GM19035 (cell line): ENCODE results near the gene HLA-DRB5.
"Not testable (repeated sequence)": the region's sequence is repeated elsewhere in the genome, so short reads cannot be mapped to it uniquely, and the experiment has no call there.

Experiments
- ATAC-seq: cut with Tn5 transposase; IDR thresholded peaks from one replicate; pipeline ENCODE4 v1.9.1; 2021; ENCODE audit not compliant: unreplicated experiment

The HLA-DRB5 gene

GRCh38 chr6:32529697-32530430, at the start of gene HLA-DRB5:
TSS of gene HLA-DRB5 (minus strand) at chr6:32530287. CDS start at chr6:32530224, 63 bp downstream.
- ATAC-seq: peak; percentile 50

- no peak for ATAC-seq
Measured at GRCh38 chr6:32578962-32579361, 48.9 kb upstream of the HLA-DRB5 start.

GRCh38 chr6:32577493-32577892, 47.4 kb upstream of the HLA-DRB5 start:
- not testable (repeated sequence) for ATAC-seq

DNA sequence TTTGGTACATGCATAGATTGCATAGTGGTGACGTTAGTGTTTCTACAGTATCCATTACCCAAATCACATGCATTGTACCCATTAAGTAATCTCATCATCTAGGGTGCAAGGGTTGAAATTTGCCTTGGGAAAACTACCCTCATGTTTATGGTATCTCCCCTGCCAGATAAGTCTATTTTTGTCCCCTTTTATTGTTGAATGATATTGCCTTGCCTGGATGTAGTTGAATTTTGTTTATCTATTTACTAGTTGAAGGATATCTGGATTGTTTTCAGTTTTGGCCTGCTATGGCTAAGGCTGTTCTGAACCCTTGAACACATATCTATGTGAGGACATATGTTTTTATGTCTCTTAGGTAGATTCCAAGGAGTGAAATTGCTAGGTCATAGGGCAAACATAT, 46.2 kb upstream of the HLA-DRB5 start:
- no peak for ATAC-seq

- no peak for ATAC-seq
Measured at GRCh38 chr6:32570363-32570905, 40.3 kb upstream of the HLA-DRB5 start.

DNA sequence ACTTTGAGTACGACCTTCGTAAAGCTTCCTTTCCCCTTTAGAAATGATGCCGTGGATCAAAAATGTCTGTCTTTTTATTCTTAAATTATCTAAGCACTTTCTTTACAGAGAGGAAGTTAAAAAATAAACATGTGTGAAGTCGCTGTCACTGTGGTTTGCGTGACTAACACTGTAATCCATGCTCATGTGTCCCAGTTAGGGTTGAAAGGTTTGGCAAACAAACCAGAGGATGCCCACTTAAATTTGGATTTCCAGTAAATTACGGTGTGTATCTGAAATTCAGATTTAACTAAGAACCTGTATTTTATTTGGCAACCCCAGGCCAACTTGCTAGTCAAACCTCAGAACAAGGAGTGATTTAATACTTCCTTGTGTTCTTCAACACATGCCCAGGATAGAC, 38.5 kb upstream of the HLA-DRB5 start:
- ATAC-seq: no peak

- no peak for ATAC-seq
Measured at GRCh38 chr6:32566957-32567356, 36.9 kb upstream of the HLA-DRB5 start.

GRCh38 chr6:32565511-32565910, 35.4 kb upstream of the HLA-DRB5 start:
- no peak for ATAC-seq

GRCh38 chr6:32562940-32563339, 32.9 kb upstream of the HLA-DRB5 start:
- ATAC-seq: no peak

DNA sequence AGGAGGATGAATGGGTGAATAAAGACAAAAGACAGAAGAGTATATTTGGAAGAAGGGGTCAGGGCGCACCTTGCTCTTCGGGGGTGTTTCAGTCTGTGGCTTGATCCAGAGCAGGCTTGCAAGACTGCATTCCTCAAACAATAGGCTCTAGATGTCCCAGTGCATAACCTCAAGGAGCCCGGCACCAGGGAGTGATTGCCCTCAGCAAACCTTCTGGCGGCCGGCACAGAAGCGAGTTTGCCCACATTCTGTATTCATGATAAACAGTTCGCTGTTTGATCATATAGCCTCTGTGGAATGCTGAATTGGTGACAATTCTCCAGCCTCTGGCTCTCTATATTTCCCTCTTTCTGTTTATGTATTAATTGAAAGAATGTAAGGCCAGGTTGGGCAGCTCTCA, 29.7 kb upstream of the HLA-DRB5 start:
- no peak for ATAC-seq

GRCh38 chr6:32558426-32559057, 28.5 kb upstream of the HLA-DRB5 start:
- ATAC-seq: no peak

DNA sequence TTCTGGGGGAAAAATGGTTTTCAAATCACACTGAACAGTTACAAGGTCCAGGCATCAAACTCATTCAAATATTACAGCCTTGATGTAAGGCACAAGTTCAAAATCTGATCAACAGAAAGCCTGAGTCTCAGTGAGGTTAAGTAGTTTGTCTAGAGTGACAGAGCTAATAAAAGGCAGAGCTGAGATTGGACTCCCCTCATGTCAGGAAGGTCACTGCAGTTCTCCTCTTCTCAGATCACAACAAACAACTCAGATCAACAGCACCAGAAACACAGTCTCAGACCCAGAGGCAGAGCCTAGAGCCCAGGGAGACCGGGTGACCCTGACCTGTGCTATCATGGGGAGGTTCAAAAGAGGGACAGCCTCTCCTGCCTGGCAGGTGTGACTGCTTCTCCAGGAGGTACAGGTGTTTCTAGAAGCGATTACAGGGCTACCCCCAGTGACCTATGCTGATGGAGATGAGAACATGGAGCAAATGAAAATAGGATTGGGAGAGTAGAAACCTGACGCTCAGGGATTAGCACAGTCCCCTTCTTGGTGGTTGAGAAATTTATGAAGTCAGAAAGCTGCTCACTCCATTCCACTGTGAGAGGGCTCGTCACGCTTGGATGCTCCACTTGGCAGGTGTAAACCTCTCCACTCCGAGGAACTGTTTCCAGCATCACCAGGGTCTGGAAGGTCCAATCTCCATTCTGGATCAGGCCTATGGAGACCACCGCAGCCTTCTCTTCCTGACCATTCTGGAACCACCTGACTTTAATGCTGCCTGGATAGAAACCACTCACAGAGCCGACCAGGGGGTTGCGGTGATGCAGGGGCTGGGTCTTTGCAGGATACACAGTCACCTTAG, 24.3 kb upstream of the HLA-DRB5 start:
- ATAC-seq: no peak

DNA sequence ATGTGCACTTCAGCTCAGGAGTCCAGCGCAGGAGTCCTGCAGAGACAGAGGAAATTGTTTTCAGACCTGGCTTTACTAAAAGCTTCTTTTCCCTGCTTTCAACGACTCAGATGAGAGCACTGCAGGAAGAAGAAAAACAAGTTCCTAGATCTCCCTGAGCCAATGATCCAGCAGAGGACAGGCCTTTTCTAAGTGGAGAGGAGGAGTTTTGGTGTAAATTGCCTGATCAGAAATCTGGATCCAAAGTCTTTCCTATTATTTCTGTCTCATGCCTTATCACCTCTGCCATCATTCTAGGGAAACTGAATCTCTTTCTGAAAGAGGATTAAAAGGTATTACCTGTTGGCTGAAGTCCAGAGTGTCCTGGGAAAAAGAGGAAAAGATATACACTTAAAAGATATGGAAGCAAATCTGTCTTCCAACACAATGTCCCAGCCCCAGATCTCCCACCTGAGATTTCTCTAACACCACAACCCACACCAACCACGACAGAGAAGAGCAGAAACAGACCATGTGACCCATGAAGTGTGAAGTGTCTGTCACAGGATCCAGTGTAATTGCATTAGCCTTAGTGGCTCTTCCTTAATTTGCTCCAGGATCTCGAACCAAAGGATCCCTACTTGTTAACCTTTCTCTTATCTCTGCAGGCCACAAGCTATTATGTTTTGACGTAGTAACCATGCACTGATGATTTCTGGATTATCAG, 23.1 kb upstream of the HLA-DRB5 start:
- ATAC-seq: no peak

GRCh38 chr6:32551410-32551809, 21.3 kb upstream of the HLA-DRB5 start:
- no peak for ATAC-seq

DNA sequence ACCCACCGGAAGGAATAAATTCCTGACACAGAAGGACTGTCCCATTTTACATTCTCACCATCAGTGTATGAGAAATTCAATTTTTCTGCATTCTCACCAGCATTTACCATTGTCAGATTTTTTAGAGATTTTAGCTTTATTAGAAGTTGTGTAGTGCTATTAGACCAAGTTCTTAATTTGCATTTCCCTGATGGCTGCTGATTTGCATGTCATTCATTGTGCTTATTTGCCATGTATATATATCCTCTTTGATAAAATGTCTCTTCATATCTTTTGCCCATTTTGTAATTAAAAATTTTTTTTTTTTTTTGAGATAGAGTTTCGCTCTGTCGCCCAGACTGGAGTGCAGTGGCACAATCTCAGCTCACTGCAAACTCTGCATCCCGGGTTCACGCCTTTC, 9.8 kb upstream of the HLA-DRB5 start:
- ATAC-seq: no peak

- ATAC-seq: peak; percentile 27
Measured at GRCh38 chr6:32530431-32530793, 325 bp upstream of the HLA-DRB5 start.

DNA sequence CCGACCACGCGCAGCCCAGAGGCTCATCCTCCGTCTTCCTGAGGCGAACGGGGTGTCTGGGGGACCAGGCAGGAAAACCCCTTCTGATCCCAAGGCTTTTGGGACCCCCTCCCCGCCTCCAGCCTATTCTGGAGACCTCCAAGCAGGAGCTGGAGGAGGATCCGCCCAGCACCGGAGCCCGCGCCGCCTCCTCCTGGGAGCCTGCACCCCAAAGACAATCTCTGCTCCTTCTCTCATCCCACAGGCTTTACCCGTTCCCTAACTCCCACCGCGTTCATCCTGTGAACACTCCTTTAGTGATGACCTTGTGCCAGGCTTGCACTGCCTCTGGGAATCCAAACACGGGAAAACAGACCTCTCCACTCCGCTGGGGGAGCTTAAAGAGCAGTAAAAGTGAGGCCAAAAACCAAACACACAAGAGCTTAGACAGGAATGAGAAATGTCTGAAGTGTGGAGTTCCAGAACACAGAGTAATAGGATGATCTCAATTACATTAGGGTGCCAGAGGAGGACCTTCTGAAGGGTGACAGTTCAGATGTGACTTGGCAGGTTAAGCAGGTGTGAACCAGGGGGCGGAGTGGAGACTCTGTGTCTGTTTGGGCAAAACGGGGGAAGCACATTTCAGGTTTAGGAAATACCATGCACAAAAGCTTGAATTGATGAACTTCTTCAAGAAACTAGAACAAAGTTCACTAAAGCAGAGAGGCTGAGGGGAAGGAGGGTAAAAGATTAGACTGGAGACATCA, 7.6 kb downstream of the HLA-DRB5 start:
- no peak for ATAC-seq

GRCh38 chr6:32519910-32520258, 10.2 kb downstream of the HLA-DRB5 start:
- no peak for ATAC-seq

DNA sequence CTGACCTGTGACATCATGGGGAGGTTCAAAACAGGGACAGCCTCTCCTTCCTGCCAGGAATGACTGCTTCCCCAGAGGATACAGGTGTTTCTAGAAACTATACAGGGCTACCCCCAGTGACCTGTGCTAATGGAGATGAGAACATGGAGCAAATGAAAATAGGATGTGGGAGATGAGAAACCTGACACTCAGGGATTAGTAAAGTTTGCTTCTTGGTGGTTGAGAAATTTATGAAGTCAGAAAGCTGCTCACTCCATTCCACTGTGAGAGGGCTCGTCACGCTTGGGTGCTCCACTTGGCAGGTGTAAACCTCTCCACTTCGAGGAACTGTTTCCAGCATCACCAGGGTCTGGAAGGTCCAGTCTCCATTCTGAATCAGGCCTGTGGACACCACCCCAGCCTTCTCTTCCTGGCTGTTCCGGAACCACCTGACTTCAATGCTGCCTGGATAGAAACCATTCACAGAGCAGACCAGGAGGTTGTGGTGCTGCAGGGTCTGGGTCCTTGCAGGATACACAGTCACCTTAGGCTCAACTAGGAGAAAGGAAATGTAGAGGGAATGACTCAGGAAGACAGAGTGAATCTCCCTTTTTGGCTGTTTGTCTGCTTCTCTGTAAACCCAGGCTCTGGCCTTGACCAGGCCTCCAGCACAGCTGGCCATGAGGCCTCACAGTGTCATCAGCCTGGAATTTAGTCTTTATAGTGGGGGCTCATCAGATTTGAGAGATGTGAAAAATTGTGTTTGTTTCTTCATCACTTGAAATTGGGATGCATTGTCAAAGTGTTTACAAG, 10.8 kb downstream of the HLA-DRB5 start:
- no peak for ATAC-seq
